ENCODE data around the gene ANK3. TPM values are rescaled to one million over a fixed set of nuclear protein-coding genes. Genes with fewer than 3 reads are reported as not detected.

The ANK3 gene
- total RNA-seq, 4 donors from 2014 or later, result 6.4 to 23.2 (median 13.5) TPM

GRCh38 chr10:60267802-60268201 lies 121.9 kb downstream of the ANK3 start:
- no peak for TF ChIP-seq CTCF (IDR thresholded peaks at IDR 0.05; ENCODE audit: low read depth)

GRCh38 chr10:60266513-60266912 lies 123.2 kb downstream of the ANK3 start:
- no peak for TF ChIP-seq CTCF (IDR thresholded peaks at IDR 0.05; ENCODE audit: low read depth)

GRCh38 chr10:60262647-60263126 lies 127.0 kb downstream of the ANK3 start:
- TF ChIP-seq CTCF (IDR thresholded peaks at IDR 0.05; ENCODE audit: low read depth), result no peak

- no peak for TF ChIP-seq CTCF (IDR thresholded peaks at IDR 0.05; ENCODE audit: low read depth)
Measured at GRCh38 chr10:60260321-60260720, 129.4 kb downstream of the ANK3 start.

GRCh38 chr10:60258429-60258797 lies 131.3 kb downstream of the ANK3 start:
- no peak for TF ChIP-seq CTCF (IDR thresholded peaks at IDR 0.05; ENCODE audit: low read depth)

GRCh38 chr10:60257767-60258428 lies 131.8 kb downstream of the ANK3 start:
- TF ChIP-seq CTCF (IDR thresholded peaks at IDR 0.05; ENCODE audit: low read depth), result no peak

GRCh38 chr10:60254776-60255175 lies 134.9 kb downstream of the ANK3 start:
- no peak for TF ChIP-seq CTCF (IDR thresholded peaks at IDR 0.05; ENCODE audit: low read depth)
